ENCODE measurements around the gene ARHGEF35.
"Not testable (repeated sequence)": the region's sequence is repeated elsewhere in the genome, so short reads cannot be mapped to it uniquely, and the experiment has no call there.

GRCh38 chr7:144179165-144179479, 16.5 kb downstream of the ARHGEF35 start:
- not testable (repeated sequence) for TF ChIP-seq POLR2A, CTCF (IDR thresholded peaks at IDR 0.05)

Data from esophagus squamous epithelium (tissue), 4 donors.